ENCODE data around the gene PLA2G2D. TPM values are rescaled to one million over a fixed set of nuclear protein-coding genes. Genes with fewer than 3 reads are reported as not detected.

Gene PLA2G2D
- total RNA-seq, 1 experiment from 2014 or later = not detected

DNA sequence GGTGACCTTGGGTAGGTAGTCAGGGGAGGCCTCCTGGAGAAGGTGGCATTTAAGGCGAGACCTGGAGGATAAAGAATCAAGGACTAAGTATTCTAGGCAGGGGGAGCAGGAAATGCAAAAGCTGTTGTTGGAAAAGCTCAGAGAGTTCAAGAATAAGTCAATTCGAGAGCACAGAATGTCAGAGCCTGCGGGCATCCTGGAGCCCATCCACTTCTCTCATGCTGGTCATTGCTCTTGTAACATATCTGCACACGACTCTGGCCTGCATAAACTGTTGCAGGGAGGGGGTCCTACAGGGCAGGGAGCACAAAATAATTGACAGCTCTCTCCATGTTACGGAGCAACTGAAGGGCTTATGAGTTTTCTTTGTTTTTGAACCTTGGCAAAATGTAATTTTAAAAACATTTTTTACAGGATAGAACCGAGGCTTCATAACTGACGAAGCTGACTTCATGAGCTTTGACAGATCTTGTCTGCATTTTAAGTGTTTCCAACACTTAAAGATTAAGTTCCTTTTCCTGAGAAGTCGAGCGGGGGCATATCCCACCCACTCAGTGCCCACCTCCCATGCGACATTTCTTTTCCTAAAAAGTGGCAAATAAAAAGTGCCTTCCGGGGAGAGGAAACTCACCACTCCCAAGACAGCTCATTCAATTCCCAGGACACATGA lies 45.1 kb downstream of the PLA2G2D start:
- no CpG with 5 or more reads among the region's 11 CpGs for WGBS (ENCODE audit: extremely low coverage, insufficient read length, low lambda C conversion rate)

More for the DNA sequence above, 45.1 kb downstream of the PLA2G2D start:
- Mint-ChIP-seq H3K27me3 (ENCODE audit: low read depth) (peaks cover 5% of the 10 kb centered on the region; the same call in 1 of the 2 replicates), H3K27ac (no peak overlapping the region), H3K4me3 (no peak overlapping the region), H3K9me3 (no peaks in the 10 kb centered on the region), H3K4me1 (peaks cover 9 to 10% of the 10 kb centered on the region in 2 experiments), H3K36me3 (ENCODE audit: insufficient read depth in 1 of 3, low read depth in 3 of 3) (no peaks in the 10 kb centered on the region)
- H2BK20ac ChIP-seq (ENCODE audit: low read depth, low read length, poor library complexity, severe bottlenecking) = no peak overlapping the region
- no peak overlapping the region for H2AK5ac ChIP-seq (ENCODE audit: insufficient read length, low read length)
- H3K23me2 ChIP-seq (ENCODE audit: insufficient read length, low read depth, low read length, poor library complexity, severe bottlenecking) = no peaks in the 10 kb centered on the region
- no peaks in the 10 kb centered on the region for H3K4me1 ChIP-seq (ENCODE audit: insufficient read depth, low read length)
- H4K8ac ChIP-seq (replicated peaks; ENCODE audit: insufficient read length, low read depth, low read length) = no peak overlapping the region
- no peak overlapping the region for H2AFZ ChIP-seq (ENCODE audit: low read length)
- H4K91ac ChIP-seq (ENCODE audit: insufficient read length, low read depth, low read length) = no peak overlapping the region
- no peak overlapping the region for H3T11ph ChIP-seq (ENCODE audit: low read length)
- H4K5ac ChIP-seq (ENCODE audit: insufficient read length, low read depth, low read length) = no peak overlapping the region
- H3K9me3 ChIP-seq (ENCODE audit: control insufficient read depth, low read depth, low read length) = no peaks in the 10 kb centered on the region
- no peak overlapping the region for H3K9ac ChIP-seq (ENCODE audit: extremely low read depth, insufficient read length, low read length)
- no peak overlapping the region for H2BK5ac ChIP-seq (ENCODE audit: insufficient read length, low read length)
- no peaks in the 10 kb centered on the region for H3K79me1 ChIP-seq (ENCODE audit: insufficient read depth, low read depth, low read length, poor library complexity, severe bottlenecking)
- H2BK120ac ChIP-seq (ENCODE audit: low read depth, low read length, poor library complexity, severe bottlenecking) = no peak overlapping the region
- H3K27me3 ChIP-seq (ENCODE audit: insufficient read depth, low read length) = no peaks in the 10 kb centered on the region
- H3K23ac ChIP-seq (ENCODE audit: insufficient read length, low read depth, low read length) = no peak overlapping the region
- no peak overlapping the region for H3K4ac ChIP-seq (ENCODE audit: low read depth, low read length)
- no peak overlapping the region for H3K27ac ChIP-seq (ENCODE audit: insufficient read length, low read depth, low read length)
- no peaks in the 10 kb centered on the region for H4K20me1 ChIP-seq (ENCODE audit: control insufficient read depth, insufficient read depth, insufficient read length)
- H2BK12ac ChIP-seq (ENCODE audit: insufficient read length, low read depth, low read length) = no peak overlapping the region
- DNase-seq = no peak
- H3K14ac ChIP-seq (ENCODE audit: insufficient read depth, low read length) = no peak overlapping the region
- H3K18ac ChIP-seq (ENCODE audit: insufficient read length, low read depth, low read length) = no peak overlapping the region
- H3K79me2 ChIP-seq (ENCODE audit: insufficient read depth, low read length) = no peaks in the 10 kb centered on the region
- H2BK15ac ChIP-seq (ENCODE audit: low read depth, low read length) = no peak overlapping the region
- H3K56ac ChIP-seq (ENCODE audit: insufficient read length, low read depth, low read length) = no peak overlapping the region
- H3K4me2 ChIP-seq (ENCODE audit: insufficient read depth, insufficient read length, low read length) = no peak overlapping the region
- TF ChIP-seq, protein P1, sequence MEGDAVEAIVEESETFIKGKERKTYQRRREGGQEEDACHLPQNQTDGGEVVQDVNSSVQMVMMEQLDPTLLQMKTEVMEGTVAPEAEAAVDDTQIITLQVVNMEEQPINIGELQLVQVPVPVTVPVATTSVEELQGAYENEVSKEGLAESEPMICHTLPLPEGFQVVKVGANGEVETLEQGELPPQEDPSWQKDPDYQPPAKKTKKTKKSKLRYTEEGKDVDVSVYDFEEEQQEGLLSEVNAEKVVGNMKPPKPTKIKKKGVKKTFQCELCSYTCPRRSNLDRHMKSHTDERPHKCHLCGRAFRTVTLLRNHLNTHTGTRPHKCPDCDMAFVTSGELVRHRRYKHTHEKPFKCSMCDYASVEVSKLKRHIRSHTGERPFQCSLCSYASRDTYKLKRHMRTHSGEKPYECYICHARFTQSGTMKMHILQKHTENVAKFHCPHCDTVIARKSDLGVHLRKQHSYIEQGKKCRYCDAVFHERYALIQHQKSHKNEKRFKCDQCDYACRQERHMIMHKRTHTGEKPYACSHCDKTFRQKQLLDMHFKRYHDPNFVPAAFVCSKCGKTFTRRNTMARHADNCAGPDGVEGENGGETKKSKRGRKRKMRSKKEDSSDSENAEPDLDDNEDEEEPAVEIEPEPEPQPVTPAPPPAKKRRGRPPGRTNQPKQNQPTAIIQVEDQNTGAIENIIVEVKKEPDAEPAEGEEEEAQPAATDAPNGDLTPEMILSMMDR (conservative IDR thresholded peaks at IDR 0.05) = no peak

Measured in H9 (cell line).